HFF-Myc (cell line): ENCODE results near the gene RPS10.
"Not testable (repeated sequence)": the region's sequence is repeated elsewhere in the genome, so short reads cannot be mapped to it uniquely, and the experiment has no call there.

ENCODE experiments used
- DNase-seq: peaks from one replicate; pipeline ENCODE4 v3.0.0-alpha.2; 2011; ENCODE audit warnings: low read depth; ENCODE audit errors: extremely low read depth
- H3K4me3 ChIP-seq: replicated peaks from 2 replicates; pipeline ENCODE4 v1.5.1; 2011; ENCODE audit warnings: low read depth, mild to moderate bottlenecking, control low read depth, low read length
- TF ChIP-seq, protein P1 (sequence below): IDR thresholded peaks from 2 replicates; pipeline ENCODE4 v1.5.1; 2012; ENCODE audit warnings: mild to moderate bottlenecking, low read depth, low read length, control low read depth; ENCODE audit errors: missing control alignments

The RPS10 gene

DNA sequence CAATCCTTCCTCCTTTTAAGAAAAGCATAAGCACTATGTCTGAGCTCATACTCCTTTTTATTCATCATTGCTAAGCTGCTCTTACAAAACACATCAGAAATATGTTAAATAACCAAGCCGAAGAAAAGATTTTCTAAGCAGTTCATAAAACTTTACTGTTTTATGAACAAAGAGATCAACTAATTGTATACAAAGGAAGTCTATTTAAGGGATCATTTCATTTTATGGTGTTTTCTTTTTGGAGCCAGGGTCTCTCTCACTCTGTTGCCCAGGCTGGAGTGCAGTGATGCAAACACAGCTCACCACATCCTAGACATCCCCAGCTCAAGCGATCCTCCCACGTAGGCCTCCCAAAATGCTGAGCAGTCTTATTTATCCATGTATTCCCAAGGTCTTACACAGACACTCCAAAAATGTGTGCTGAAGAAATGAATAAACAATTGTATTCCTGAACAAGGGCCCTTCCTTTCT lies 42.7 kb downstream of the RPS10 start:
- DNase-seq, result no peak
- TF ChIP-seq, protein P1, sequence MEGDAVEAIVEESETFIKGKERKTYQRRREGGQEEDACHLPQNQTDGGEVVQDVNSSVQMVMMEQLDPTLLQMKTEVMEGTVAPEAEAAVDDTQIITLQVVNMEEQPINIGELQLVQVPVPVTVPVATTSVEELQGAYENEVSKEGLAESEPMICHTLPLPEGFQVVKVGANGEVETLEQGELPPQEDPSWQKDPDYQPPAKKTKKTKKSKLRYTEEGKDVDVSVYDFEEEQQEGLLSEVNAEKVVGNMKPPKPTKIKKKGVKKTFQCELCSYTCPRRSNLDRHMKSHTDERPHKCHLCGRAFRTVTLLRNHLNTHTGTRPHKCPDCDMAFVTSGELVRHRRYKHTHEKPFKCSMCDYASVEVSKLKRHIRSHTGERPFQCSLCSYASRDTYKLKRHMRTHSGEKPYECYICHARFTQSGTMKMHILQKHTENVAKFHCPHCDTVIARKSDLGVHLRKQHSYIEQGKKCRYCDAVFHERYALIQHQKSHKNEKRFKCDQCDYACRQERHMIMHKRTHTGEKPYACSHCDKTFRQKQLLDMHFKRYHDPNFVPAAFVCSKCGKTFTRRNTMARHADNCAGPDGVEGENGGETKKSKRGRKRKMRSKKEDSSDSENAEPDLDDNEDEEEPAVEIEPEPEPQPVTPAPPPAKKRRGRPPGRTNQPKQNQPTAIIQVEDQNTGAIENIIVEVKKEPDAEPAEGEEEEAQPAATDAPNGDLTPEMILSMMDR, result no peak
- no peak overlapping the region for H3K4me3 ChIP-seq

DNA sequence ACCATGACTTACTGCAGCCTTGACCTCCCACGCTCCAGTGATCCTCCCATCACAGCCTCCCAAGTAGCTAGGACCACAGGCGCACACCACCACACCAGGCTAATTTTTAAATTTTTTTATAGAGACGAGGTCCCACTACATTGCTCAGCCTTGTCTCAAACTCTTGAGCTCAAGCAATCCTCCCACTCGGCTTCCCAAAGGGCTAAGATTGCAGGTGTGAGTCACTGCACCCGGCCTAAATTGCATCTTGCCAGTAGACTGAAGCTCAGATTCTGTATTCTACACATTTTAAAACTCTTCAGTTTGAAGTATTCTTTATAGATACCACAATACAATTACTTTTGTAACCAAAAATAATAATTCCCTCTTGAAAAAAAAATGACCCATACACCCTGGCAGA lies 44.8 kb downstream of the RPS10 start:
- TF ChIP-seq, protein P1, result no peak
- H3K4me3 ChIP-seq, result no peak overlapping the region
- DNase-seq, result no peak

DNA sequence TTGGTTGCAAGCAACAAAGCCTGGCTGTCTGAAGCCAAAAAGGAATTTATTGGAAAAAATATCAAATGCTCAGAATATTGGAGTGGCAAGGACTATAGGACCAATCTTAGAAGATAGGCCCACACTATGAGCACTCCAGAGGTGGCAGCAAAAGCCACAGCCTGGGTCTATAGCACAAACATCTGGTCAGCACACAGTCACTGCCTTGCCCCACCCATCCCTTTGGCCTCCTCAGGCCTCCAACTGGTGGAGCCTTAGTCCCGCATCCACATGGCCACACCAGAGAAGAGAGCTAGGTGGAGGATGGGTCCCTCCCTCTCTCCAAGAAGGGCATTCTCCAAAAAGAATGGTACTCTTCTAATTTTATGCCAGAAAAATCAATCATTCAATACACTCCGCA lies 47.4 kb downstream of the RPS10 start:
- TF ChIP-seq, protein P1, result no peak
- H3K4me3 ChIP-seq, result no peak overlapping the region
- peak; percentile 56 for DNase-seq

DNA sequence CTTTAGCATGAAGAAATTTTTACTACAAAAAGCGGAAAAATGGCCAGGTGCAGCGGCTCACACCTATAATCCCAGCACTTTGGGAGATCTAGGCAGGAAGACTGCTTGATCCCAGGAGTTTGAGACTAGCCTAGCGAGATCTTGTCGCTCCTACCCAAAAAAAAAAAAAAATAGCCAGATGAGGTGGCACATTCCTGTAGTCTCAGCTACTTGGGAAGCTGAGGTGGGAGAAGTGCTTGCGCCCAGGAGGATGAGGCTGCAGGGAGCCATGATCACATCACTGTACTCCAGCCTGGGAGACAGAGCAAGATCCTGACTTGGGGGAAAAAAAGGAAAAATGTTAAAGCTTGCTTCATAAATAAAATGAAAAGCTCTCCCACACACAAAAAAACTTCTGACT lies 47.9 kb downstream of the RPS10 start:
- H3K4me3 ChIP-seq, result no peak overlapping the region
- no peak for DNase-seq
- TF ChIP-seq, protein P1, result no peak

DNA sequence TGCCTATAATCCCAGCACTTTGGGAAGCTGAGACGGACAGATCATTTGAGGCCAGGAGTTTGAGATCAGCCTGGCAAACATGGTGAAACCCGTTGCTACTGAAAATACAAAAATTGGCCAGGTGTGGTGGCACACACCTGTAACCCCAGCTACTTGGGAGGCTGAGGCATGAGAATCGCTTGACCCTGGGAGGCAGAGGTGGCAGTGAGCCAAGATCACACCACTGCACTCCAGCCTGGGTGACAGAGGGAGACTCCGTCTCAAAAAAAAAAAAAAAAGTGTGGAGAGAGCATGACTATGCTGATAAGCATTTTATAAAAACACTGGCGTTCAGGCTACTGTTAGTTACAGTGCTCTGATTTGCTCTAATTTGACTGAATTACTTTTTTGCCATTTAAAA lies 48.3 kb downstream of the RPS10 start:
- DNase-seq, result not testable (repeated sequence)

DNA sequence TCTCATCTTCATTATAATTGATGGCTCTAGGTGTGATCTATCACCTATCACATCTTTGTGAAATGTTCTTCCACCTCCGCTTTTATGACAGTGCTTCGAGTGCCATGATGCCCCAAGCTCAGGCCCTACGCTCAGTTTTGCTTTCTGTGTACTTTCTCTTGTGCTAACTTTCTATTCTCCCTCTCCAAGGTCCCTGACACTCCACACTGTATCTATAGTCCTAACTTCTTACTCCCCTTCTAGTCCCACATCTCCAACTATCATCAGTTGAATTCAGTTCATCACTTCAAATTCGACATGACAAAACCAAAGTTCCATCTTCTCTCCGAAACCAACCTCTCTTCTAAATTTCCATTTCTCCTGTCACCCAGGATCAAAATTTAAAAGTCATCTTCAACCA lies 50.0 kb downstream of the RPS10 start:
- H3K4me3 ChIP-seq, result no peak overlapping the region
- no peak for DNase-seq
- TF ChIP-seq, protein P1, result no peak

More for the DNA sequence above, 48.3 kb downstream of the RPS10 start:
- not testable (repeated sequence) for H3K4me3 ChIP-seq

DNA sequence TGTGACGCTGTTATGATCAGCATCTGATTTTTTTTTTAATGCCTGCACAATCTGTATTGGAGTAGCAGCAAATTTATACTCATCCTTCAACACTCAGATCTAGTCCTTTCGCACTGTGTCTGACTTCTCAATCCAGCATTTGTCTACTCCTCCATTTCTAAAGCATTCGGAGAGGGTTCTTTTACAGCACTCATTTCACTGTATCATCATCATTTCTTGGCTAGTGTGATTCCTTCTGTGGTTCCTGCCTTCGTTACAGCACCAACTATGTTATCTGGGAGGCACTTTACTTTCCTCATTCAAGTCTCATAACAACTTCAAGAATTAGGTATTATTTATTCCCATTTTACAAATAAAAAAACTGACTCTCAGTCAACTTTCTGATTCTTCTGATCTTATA lies 51.4 kb downstream of the RPS10 start:
- no peak for DNase-seq
- TF ChIP-seq, protein P1, result no peak
- H3K4me3 ChIP-seq, result no peak overlapping the region

DNA sequence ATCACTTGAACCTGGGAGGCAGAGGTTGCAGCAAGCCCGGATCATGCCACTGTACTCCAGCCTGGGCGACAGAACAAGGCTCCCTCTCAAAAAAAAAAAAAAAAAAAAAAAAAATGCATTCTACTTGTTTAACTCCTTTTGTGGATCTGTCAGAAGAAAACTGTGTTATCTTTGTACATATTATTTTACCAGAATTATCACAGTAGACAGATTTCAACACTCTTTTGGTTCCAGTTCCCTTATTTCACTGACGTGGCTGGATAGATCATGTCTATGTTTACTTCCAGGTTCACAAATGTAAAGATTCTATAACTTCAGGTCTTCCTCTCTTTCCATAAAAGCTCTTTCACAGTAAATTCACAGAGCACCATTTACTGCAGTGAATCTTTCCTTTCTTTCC lies 51.8 kb downstream of the RPS10 start:
- TF ChIP-seq, protein P1, result no peak
- no peak for DNase-seq
- H3K4me3 ChIP-seq, result no peak overlapping the region
